SJCRH30 (cell line): ENCODE measurements around the gene AKTIP. TPM values are rescaled to one million over a fixed set of nuclear protein-coding genes. Genes with fewer than 3 reads are reported as not detected.
A peak's percentile ranks its signal among the peaks of the same experiment; 100 is the strongest.
"Not testable (repeated sequence)": the region's sequence is repeated elsewhere in the genome, so short reads cannot be mapped to it uniquely, and the experiment has no call there.

ENCODE experiments used
- DNase-seq, 2 experiments: peaks; one replicate each; pipeline ENCODE4 v3.0.0-alpha.2; 2015 to 2020
- H3K27ac ChIP-seq: fragments of 250-450 bp; sonication (Bioruptor Pico); 2 replicates; pipeline ENCODE4 v1.5.1; 2020; ENCODE audit warnings: mild to moderate bottlenecking, moderate library complexity
- H3K27me3 ChIP-seq: fragments of 250-450 bp; sonication (Bioruptor Pico); 2 replicates; pipeline ENCODE4 v1.5.1; 2020; ENCODE audit warnings: mild to moderate bottlenecking, moderate library complexity
- H3K36me3 ChIP-seq: fragments of 250-450 bp; sonication (Bioruptor Pico); 2 replicates; pipeline ENCODE4 v1.5.1; 2020; ENCODE audit warnings: mild to moderate bottlenecking, moderate library complexity
- H3K4me1 ChIP-seq: fragments of 250-450 bp; sonication (Bioruptor Pico); 2 replicates; pipeline ENCODE4 v1.5.1; 2020; ENCODE audit warnings: mild to moderate bottlenecking, moderate library complexity
- H3K4me3 ChIP-seq: fragments of 250-450 bp; sonication (Bioruptor Pico); 2 replicates; pipeline ENCODE4 v1.5.1; 2020; ENCODE audit warnings: mild to moderate bottlenecking, moderate library complexity
- H3K9me3 ChIP-seq: fragments of 250-450 bp; sonication (Bioruptor Pico); replicated peaks from 2 replicates; pipeline ENCODE4 v1.5.1; 2020; ENCODE audit warnings: mild to moderate bottlenecking, moderate library complexity
- total RNA-seq: library from RNA; depleted of rRNA; stranded (reverse); fragments of >200 nt; shearing (Covaris generic); gene quantifications from 2 replicates; pipeline ENCODE4 v1.2.3, GENCODE V29; 2014; rRNA removed

The AKTIP gene
- total RNA-seq, result 12.8 and 15.8 TPM in 2 replicates

DNA sequence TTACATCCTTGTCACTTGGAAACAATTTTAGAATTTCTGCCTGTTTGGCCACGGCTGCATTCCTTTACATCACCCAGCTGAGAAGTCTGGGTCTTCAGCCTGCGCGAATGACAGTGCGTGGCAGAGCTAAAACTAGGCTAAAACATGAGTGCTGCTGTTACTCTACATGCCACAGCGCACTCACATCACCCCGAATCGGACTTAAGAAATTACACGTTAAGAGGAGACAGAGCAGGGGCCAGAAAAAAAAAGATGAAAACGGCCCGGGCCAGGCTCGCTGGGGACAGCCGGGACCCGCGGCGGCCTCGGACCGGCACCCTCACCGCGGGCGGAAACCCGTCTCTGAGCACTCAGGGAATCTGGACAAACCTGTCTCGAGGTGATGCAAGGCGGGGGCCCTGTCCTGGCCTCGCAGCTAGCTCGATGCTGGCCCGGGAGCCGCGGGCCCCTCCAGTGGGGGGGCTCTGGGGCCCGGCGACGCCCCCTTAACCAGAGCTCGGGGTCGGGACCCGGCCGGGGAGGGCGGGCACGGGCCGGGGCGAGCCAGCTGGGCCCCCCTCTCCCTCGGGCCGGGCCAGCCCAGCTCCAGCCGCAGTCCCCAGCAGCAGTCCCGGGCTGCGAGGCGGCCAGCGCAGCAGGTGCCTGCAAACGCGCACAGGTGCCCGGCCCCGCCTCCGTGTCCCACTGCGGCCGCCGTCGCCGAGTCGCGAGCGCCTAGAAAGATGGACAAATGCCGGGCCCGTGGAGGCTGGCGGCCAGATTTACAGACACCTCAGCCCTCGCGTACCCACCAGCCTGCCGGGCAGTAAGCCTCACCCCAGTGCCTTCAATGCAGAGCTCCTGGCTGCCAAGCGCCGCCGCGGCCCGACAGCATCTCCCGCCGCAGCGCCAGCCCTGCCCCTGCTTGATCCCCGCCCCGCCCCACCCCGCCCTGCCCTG, at the start of gene AKTIP:
TSS of gene AKTIP (minus strand) at position 879 of the 939 bp plus-strand sequence. CDS start 2,950 bp downstream, outside the sequence.
- no peaks in the 10 kb centered on the region for H3K27me3 ChIP-seq
- no peaks in the 10 kb centered on the region for H3K9me3 ChIP-seq
- DNase-seq, result peak; percentile 17 to 34
- H3K27ac ChIP-seq, result peak within 1 kb of the TSS; percentile 48
- no peaks in the 10 kb centered on the region for H3K36me3 ChIP-seq
- H3K4me3 ChIP-seq, result peak within 1 kb of the TSS; percentile 87
- peaks cover 6% of the 10 kb centered on the region for H3K4me1 ChIP-seq

DNA sequence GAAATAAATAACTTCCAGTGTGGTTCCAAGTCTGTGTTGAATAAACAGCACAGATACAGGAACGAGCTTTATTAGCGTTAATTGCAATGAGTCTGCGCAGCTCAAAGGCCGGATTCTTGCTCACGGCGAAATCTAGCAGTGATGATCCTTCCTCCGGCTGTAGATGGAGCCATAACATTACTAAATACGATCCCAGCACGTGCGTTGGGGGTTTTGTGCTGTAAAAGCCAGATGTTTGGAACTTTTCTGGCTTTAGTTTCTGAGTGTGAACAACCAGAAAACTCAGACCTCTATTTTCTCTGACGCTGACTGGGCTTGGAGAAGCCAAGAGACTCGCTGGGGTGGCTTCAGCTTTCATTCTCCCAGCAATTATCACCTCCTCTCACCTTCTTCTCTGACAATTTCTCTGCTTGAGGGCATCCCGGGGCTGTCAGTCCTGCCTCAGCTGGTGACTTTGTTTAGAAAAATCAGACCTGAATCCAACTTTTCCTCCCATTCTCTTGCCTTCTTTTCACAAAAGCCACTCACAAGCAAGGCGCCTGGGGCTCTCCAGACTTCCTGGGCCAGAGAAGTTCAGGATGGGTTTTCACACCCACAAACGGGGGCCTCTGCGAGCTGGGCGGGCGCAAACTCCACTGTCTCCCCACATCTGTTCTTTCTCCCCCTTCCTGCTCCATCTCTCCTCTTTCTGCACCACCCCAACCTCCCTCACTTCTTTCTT, 47.1 kb upstream of the AKTIP start:
- Histone ChIP-seq H3K27me3 (no peaks in the 10 kb centered on the region; the same call in 1 of the 2 replicates), H3K36me3 (no peaks in the 10 kb centered on the region), H3K27ac (no peak overlapping the region), H3K4me1 (0 out of 2 replicates have a peak, but pooled peaks cover 3% of the 10 kb centered on the region), H3K9me3 (no peaks in the 10 kb centered on the region), H3K4me3 (no peak overlapping the region)
- peak; percentile 75 to 92 for DNase-seq

DNA sequence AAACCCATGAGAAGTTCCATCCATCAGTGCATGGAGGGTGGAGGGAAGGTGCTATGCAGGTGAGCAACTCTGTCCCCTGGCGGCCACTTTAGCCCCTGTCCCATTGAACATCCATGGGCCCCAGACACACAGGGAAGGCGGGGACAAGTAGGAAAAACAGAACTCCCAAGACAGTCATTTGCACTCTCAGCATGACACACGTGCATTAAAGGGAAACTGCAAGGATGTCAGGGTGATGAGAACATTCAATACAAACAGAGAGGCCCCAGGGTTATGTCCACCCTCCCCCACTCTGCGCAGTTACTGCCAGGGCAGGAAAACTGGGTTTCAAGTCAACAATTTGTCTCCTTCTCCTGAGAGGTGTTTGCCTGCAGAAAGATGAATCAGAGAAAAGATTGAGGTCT, 44.0 kb upstream of the AKTIP start:
- Histone ChIP-seq H3K36me3 (no peaks in the 10 kb centered on the region; the same call in 1 of the 2 replicates), H3K9me3 (no peaks in the 10 kb centered on the region), H3K4me3 (no peak overlapping the region), H3K4me1 (0 out of 2 replicates have a peak, but pooled peaks cover 3% of the 10 kb centered on the region), H3K27ac (no peak overlapping the region), H3K27me3 (no peaks in the 10 kb centered on the region; the same call in 1 of the 2 replicates)
- peak; percentile 19 to 54 for DNase-seq

DNA sequence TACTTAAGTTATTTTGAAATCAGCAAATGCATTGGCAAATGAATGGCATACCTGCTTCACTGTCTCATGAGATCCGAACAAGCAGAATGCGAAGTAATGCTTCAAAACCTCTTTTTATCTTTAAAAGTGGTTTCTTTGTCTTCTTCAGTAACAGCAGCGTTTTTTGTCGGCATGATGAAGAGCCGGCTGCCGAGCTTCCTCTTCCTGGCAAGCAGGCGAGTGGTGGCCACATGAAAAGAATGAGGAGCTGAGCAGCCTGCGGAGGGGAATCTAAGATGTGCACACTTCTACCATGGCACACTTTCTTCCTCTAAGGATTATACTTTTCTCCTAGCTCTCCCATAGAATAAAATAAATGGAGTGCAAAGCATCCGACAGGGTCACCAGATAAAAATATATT, 42.4 kb upstream of the AKTIP start:
- Histone ChIP-seq H3K9me3 (no peaks in the 10 kb centered on the region), H3K4me1 (0 out of 2 replicates have a peak, but pooled peaks cover 3% of the 10 kb centered on the region), H3K4me3 (no peak overlapping the region), H3K36me3 (no peaks in the 10 kb centered on the region; the same call in 1 of the 2 replicates), H3K27me3 (no peaks in the 10 kb centered on the region; the same call in 1 of the 2 replicates), H3K27ac (no peak overlapping the region)
- DNase-seq, result no peak

DNA sequence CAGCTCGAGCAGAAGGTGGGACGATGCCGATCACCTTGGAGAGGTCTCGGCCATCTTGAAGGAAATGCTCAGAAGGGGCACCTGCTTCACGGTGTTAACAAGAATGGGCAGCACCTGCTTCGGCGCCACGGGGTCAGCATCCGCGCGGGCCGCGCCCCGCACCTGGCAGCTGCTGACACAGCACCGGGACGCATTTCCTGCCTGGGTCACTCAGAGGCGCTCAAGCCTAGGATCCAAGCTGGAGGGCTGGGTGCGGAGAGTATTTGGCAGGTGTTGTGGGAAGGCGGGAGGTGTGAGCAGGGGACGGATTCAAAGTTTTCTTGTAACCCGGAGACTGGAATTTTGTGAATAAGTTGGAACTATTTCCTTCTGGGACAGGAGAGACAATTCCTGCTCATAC, 39.3 kb upstream of the AKTIP start:
- no peak overlapping the region for H3K4me3 ChIP-seq
- H3K27me3 ChIP-seq, result no peaks in the 10 kb centered on the region; the same call in 1 of the 2 replicates
- no peaks in the 10 kb centered on the region for H3K4me1 ChIP-seq
- H3K27ac ChIP-seq, result no peak overlapping the region
- no peaks in the 10 kb centered on the region; the same call in 1 of the 2 replicates for H3K9me3 ChIP-seq
- no peaks in the 10 kb centered on the region; the same call in 1 of the 2 replicates for H3K36me3 ChIP-seq
- no peak for DNase-seq

DNA sequence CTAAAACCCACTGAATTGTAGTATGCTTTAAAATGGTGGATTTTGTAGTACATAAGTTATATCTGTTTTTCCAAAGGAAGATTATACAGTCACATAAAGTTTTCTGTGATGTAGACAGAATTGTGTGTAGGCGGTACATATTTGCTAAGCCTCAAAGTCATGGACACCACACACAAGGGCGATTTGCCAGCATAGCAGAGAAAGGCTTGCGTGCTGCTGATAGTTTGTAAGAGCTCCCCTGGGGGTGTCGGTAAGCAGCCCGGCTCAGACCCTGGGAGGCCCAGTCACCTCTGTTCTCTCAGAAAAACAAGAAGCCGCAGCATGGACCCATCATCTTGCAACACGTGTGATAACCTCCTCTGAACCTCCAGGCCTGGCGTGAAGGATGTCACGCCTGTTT, 38.3 kb upstream of the AKTIP start:
- no peaks in the 10 kb centered on the region; the same call in 1 of the 2 replicates for H3K36me3 ChIP-seq
- no peaks in the 10 kb centered on the region; the same call in 1 of the 2 replicates for H3K27me3 ChIP-seq
- no peaks in the 10 kb centered on the region; the same call in 1 of the 2 replicates for H3K9me3 ChIP-seq
- no peaks in the 10 kb centered on the region for H3K4me1 ChIP-seq
- no peak overlapping the region for H3K27ac ChIP-seq
- no peak overlapping the region for H3K4me3 ChIP-seq
- DNase-seq, result no peak

DNA sequence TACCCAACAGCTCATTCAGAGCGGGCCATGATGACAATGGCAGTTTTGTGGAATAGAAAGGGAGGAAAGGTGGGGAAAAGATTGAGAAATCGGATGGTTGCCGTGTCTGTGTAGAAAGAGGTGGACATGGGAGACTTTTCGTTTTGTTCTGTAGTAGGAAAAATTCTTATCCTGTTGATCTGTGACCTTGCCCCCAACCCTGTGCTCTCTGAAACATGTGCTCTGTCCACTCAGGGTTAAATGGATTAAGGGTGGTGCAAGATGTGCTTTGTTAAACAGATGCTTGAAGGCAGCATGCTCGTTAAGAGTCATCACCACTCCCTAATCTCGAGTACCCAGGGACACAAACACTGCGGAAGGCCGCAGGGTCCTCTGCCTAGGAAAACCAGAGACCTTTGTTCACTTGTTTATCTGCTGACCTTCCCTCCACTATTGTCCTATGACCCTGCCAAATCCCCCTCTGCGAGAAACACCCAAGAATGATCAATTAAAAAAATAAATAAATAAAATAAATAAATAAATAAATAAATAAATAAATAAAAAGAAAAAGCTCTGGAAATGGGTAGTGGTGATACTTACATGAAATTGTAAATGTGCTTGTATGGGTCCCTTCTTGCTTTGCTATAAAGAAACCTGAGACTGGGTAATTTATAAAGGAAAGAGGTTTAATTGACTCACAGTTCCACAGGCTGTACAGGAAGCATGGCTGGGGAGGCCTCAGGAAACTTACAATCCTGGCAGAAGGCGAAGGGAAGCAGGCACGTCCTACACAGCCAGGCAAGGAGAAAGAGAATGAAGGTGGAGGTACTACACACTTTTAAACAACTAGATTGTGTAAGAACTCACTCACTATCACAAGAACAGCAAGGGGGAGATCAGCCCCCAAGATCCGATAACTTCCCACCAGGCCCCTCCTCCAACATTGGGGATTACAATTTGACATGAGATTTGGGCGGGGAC, 37.0 kb upstream of the AKTIP start:
- not testable (repeated sequence) for H3K27ac ChIP-seq, H3K9me3 ChIP-seq, H3K36me3 ChIP-seq, H3K4me3 ChIP-seq, H3K27me3 ChIP-seq, H3K4me1 ChIP-seq, DNase-seq

DNA sequence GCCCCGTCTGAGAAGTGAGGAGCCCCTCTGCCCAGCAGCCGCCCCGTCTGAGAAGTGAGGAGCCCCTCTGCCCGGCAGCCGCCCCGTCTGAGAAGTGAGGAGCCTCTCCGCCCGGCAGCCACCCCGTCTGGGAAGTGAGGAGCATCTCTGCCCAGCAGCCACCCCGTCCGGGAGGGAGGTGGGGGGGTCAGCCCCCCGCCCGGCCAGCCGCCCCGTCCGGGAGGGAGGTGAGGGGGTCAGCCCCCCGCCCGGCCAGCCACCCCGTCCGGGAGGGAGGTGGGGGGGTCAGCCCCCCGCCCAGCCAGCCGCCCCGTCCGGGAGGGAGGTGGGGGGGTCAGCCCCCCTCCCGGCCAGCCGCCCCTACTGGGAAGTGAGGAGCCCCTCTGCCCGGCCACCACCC, 36.3 kb upstream of the AKTIP start:
- H3K27me3 ChIP-seq, H3K36me3 ChIP-seq, H3K4me3 ChIP-seq, DNase-seq, H3K4me1 ChIP-seq, H3K9me3 ChIP-seq, H3K27ac ChIP-seq: not testable (repeated sequence)

DNA sequence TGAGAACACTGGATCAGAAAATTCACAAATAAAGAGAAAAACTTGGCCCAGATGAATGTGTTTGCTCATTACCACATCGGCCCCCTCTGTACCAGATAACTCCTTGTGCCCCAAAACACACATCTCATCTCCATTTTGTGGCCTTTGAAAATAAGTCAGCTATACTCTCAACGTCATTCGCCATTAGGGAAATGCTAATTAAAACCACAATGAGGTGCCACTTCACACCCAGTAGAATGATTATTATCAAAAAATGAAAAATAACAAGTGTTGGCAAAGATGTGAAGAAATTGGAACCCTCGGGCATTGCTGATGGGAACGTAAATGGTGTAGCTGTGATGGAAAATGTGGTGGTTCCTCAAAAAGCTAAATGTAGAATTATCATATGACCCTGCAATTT, 34.6 kb upstream of the AKTIP start:
- no peaks in the 10 kb centered on the region for H3K4me1 ChIP-seq
- no peaks in the 10 kb centered on the region for H3K36me3 ChIP-seq
- H3K9me3 ChIP-seq, result no peaks in the 10 kb centered on the region; the same call in 1 of the 2 replicates
- H3K27ac ChIP-seq, result no peak overlapping the region
- no peak overlapping the region for H3K4me3 ChIP-seq
- H3K27me3 ChIP-seq, result no peaks in the 10 kb centered on the region
- no peak for DNase-seq

DNA sequence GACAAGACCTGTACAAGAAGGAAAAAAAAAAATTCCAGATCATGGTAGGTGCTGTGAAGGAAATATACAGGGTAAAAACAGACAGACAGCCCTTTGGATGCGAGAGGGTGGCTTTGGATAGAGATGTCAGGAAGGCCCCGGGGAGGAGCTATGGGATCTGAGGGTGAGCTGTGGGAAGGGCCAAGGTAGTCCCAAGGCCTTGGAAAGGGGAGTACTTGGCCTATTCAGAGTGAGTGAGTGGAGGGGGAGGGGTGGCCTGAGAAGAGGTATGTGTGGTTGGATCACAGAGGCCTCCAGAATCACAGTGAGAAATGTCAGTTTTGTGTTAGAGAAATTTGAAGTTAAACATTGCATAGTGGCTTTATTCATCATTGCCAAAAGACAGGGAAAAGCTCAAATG, 31.2 kb upstream of the AKTIP start:
- Histone ChIP-seq H3K27me3 (no peaks in the 10 kb centered on the region), H3K4me3 (no peak overlapping the region), H3K9me3 (no peaks in the 10 kb centered on the region; the same call in 1 of the 2 replicates), H3K27ac (no peak overlapping the region), H3K36me3 (no peaks in the 10 kb centered on the region), H3K4me1 (peaks cover 8% of the 10 kb centered on the region)
- no peak for DNase-seq

DNA sequence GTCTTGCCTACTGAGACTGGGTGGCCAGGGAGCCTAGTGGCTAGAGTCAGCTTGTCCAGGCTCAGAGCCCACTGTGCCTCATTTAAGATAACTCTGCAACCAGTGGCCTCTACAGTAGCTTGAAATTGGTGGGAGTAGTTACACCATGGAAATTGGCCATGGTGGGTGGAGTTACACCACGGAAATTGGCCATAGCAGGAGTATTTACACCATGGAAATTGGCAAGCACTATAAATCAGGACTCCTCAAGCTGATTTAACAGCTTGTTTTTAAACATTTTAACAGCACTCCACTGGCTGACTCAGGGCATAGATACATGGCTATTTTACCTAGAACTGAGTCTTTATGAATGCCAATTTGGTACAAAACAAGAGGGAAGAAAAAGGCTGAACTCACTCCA, 27.7 kb upstream of the AKTIP start:
- Histone ChIP-seq H3K9me3 (no peaks in the 10 kb centered on the region), H3K4me1 (peaks cover 15% of the 10 kb centered on the region), H3K4me3 (peak overlapping the region; percentile 29; the same call in 1 of the 2 replicates), H3K27ac (peak overlapping the region; percentile 75), H3K36me3 (no peaks in the 10 kb centered on the region), H3K27me3 (no peaks in the 10 kb centered on the region)
- no peak for DNase-seq

DNA sequence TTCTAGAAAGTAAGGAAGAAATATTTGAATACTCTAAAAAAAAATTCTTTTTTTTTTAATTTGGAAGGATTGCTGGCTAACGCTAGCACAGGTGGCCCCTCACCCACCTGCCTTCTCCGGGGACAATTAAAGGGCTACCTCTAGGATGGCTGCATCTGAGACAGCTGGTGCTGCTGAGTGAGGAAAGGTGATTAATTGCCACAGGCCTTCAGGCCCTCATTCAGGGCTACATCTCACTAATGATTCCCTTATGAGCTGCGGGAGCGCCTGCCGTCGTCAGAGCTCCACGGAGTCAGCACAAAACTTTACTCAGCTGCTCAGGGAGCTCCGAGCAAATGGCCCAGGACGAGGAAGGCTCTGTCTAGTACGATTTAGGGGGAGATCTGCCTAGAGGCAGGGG, 27.0 kb upstream of the AKTIP start:
- H3K4me3 ChIP-seq, result peak overlapping the region; percentile 29
- no peaks in the 10 kb centered on the region for H3K9me3 ChIP-seq
- H3K4me1 ChIP-seq, result peaks cover 15% of the 10 kb centered on the region
- peak; percentile 81 to 92 for DNase-seq
- no peaks in the 10 kb centered on the region for H3K36me3 ChIP-seq
- H3K27ac ChIP-seq, result peak overlapping the region; percentile 75
- H3K27me3 ChIP-seq, result no peaks in the 10 kb centered on the region

DNA sequence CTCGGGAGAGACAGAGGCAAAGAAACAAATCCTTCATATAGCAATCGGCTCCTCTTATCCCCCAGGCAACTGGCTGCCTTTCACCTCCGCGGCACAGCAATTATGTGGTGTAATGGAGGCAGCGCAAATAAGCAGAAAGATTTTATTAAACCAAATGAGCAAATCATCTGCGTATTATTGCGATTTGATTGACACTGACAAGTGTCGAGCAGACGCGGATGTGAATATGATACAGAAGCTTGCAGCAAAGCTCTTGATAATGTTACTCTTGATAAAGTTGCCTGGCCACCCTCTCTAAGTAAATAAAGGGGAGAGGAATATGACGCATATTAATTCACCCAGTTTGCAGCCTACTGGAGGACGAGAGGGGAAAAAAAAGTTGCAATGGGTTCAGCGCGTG, 26.5 kb upstream of the AKTIP start:
- Histone ChIP-seq H3K27ac (peak overlapping the region; percentile 75), H3K9me3 (no peaks in the 10 kb centered on the region), H3K4me1 (peaks cover 15% of the 10 kb centered on the region), H3K36me3 (no peaks in the 10 kb centered on the region), H3K4me3 (peak overlapping the region; percentile 29), H3K27me3 (no peaks in the 10 kb centered on the region)
- peak; percentile 86 to 96 for DNase-seq

DNA sequence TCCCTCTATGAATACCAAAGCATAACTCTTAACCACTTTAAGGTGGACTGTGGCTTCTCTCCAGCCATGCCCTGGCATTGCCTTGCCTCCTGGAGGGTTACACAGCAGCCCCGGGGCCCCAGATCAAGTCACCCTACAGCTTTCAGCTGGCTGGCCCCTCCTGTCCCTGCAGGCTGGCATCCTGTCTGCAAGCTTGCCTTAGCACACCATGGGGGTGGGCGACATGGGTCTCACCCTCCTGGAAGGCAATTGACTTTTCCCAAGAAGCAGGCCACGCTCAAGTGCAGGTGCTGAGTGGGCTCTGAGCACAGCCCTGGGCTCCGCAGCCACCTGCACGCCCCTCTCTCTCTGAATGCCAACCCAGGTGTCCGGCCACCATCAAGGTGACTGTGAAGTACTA, 25.8 kb upstream of the AKTIP start:
- peak; percentile 22 to 42 for DNase-seq
- Histone ChIP-seq H3K9me3 (no peaks in the 10 kb centered on the region), H3K4me3 (no peak overlapping the region), H3K27me3 (no peaks in the 10 kb centered on the region), H3K4me1 (peaks cover 18% of the 10 kb centered on the region), H3K36me3 (no peaks in the 10 kb centered on the region), H3K27ac (peak overlapping the region; percentile 75)
